HG03095 (cell line): ENCODE data around the gene FOXP3.
A peak's percentile ranks its signal among the peaks of the same experiment; 100 is the strongest.
"Not testable (repeated sequence)": the region's sequence is repeated elsewhere in the genome, so short reads cannot be mapped to it uniquely, and the experiment has no call there.

Experiments
- ATAC-seq: cut with Tn5 transposase; IDR thresholded peaks from one replicate; pipeline ENCODE4 v1.9.1; 2021; ENCODE audit warnings: moderate library complexity; ENCODE audit not compliant: unreplicated experiment

The FOXP3 gene

GRCh38 chrX:49264460-49264859, at the start of gene FOXP3:
TSS of gene FOXP3 (minus strand) at chrX:49264710. CDS start at chrX:49258505, 6,205 bp downstream.
- ATAC-seq: no peak

DNA sequence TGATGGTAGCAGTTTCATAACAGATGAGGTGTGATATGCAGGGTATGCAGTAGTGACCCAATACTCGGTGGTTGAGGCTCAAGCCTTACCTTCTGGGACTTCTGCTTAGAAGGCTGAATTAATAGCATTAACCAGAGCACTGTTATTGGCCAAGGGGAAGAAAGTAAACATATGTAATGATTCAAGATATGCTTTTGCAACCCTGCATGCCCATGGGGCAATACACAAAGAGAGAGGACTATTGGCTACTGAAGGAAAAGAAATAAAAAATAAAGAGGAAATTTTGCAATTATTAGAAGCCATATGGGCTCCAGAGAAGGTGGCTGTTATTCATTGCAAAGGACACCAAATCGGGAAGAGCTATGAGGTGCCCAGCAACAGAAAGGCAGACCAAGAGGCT, 47.7 kb upstream of the FOXP3 start:
- no peak for ATAC-seq

- ATAC-seq: no peak
Measured at GRCh38 chrX:49310371-49310770, 45.9 kb upstream of the FOXP3 start.

DNA sequence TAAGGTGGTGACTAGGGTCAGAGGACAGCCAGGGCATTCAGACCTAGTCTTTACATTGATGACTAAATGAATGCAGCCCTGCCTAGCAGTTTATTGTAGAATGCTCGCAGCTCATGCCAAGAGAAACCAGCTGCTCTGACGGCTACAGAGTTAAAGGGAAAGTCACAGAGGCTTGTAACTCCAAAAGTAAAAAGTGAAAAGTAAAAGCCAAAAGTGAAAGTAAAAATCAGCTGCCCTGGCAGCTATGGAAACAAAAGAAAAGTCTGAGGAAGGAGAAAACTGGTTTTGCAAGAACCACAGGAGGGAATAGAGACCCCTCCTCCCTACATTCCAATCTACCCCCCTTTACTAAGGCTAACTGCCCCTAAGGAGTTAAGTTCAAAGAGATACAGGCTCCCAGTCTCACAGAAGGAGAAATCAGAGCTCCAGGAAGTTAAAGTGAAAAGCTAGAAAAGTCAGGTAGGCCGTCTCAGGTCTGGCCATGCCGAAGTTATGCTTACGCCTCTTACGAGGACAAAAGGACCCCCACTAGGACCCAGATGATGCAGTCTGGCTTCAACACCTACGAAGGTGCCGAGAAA, 45.0 kb upstream of the FOXP3 start:
- no peak for ATAC-seq

GRCh38 chrX:49308604-49309269, 44.2 kb upstream of the FOXP3 start:
- no peak for ATAC-seq

GRCh38 chrX:49307775-49308174, 43.3 kb upstream of the FOXP3 start:
- ATAC-seq: not testable (repeated sequence)

DNA sequence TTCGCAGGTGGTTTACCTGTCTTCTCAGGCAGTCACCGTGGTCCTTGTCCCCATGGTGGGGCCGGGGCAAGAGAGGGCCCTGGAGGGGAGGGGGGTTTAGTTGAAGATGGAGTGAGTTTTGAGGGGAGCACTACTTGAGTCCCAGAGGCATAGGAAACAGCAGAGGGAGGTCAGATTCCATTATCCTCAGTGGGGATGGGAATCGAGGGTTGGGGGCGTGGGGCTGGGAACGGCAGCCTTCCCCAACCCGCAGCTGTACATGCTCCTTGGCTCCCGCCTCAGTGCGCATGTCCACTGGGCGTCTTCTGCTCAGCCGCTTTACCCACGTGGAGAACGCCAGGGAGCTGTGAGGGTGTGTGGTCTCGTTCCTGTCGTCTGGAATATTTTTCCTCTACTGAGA, 38.8 kb upstream of the FOXP3 start, which contains the start of gene GAGE10:
TSS of gene GAGE10 (plus strand) at position 301 of the 400 bp plus-strand sequence. CDS start 1,214 bp downstream, outside the sequence.
- ATAC-seq: no peak

DNA sequence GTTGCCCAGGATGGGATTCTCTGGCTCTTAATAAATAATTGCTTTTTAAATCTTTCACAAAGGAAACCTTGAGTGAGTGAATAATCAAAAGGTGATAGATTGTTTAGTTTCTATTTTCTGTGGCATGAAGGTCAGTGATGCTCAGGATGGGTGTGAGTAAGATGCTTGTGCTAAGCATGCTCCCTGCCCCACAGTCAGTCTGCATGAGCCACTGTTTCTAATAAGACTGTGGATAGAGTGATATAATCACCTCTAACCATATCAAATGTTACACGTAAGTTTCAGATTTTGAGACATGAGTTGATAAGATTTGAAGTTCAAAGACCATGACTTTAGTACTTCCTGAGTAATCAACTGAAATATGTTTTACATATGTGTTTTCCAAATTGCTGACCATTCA, 36.2 kb upstream of the FOXP3 start:
- no peak for ATAC-seq

- ATAC-seq: not testable (repeated sequence)
Measured at GRCh38 chrX:49299293-49299692, 34.8 kb upstream of the FOXP3 start.

- no peak for ATAC-seq
Measured at GRCh38 chrX:49292400-49293362, 28.2 kb upstream of the FOXP3 start.

DNA sequence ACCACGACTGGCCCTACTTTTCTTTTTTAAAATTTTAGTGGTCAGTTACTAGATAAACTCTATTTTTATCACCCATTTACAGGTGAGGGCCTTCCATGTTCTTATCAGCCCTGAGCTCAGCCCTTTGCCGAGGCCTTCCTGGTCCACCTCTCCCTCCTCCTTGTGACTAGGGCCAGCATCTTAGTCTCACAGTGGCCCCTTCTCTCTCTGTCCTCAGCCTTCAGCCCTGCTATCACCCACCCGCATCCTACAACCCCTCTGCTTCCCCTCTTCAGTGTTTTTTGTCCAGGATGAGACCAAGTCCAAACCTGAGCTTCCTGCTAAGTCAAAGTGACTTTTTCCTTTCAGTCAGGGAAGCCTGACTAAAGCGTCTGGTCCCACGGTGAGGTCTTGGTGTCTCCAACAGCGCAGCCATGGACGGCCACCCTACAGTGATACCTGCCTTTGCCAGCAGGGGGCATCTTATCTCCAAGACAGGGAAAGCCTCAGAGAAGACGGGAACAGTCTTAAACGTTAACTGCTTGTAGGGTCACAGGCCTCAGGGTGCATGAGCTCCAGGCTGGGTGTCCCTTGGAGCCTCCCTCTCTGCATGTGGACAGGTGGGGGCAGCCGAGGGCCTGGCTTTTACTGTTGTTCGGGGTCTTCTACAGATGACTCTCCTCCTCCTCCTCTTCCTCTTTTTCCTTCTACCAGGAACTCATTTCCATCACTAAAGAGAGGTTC, 27.3 kb upstream of the FOXP3 start:
- peak; percentile 66 for ATAC-seq

DNA sequence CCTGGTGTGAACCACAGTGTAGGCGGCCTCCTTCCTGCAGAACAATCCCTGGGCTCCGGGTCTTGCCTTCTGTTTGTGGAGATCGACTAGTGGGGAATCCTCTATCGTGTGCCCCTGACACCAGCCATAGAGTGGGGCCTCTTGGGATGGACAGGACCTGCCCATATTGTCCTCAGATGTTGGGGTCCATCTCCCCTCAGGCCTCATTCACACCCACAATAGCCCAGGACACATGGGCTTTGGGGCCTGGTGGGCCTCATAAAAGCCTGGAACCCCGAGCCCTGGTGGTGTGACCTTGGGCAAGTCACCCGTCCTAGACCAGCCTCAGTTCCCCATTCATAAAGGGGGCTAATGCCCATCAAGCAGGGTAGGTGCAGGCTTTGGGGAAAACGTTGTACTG, 25.7 kb upstream of the FOXP3 start:
- no peak for ATAC-seq

GRCh38 chrX:49287665-49288064, 23.2 kb upstream of the FOXP3 start:
- no peak for ATAC-seq

DNA sequence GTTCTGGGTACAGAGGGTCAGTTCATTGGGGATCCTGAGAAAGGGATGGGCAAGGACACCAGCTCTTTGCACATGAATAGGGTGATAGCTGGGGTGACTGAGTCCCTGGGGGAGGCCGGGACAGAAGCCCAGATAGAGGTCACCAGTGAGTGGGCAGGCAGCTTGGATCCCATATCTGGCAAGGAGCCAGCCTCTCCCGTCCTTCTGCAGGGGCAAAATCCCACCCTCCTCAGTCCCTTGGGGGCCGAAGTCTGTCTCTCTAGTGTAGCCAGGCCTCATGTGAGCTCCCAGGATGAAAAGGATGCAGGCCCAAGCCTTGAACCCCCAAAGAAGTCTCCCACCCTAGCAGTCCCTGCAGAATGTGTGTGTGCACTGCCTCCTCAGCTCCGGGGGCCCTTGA, 22.1 kb upstream of the FOXP3 start:
- ATAC-seq: no peak

DNA sequence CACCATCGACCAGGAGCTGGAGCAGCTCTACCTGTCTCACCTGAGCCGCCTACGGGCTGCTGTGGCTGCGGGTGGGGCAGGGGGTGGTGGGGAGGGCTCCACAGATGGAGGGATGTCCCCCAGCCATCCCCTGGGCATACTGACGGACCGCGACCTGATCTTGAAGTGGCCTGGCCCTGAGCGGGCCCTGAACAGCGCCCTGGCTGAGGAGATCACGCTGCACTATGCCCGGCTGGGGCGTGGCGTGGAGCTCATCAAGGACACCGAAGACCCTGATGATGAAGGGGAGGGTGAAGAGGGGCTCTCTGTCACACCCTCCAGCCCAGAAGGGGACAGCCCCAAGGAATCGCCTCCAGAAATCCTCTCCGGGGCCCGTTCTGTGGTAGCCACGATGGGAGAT, 21.6 kb upstream of the FOXP3 start:
- ATAC-seq: no peak

- ATAC-seq: no peak
Measured at GRCh38 chrX:49284212-49284611, 19.7 kb upstream of the FOXP3 start.

DNA sequence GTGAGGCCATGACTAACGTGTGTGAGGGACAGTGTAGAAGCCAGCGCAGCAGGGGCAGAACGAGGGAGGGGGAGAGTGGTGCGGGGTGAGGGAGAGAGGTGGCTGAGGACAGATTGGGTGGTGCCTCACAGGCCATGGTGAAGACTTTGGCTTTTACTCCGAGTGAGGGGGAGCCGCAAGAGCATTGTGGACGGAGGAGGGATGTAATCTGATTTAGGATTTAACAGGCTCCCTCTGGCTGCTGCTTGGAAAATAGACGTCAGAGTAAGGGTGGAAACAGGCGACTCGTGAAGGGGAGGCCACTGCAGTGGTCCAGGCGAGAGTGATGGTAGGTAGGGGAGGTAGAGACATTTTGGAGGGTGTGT, 18.1 kb upstream of the FOXP3 start:
- no peak for ATAC-seq

- no peak for ATAC-seq
Measured at GRCh38 chrX:49278081-49278480, 13.6 kb upstream of the FOXP3 start.

DNA sequence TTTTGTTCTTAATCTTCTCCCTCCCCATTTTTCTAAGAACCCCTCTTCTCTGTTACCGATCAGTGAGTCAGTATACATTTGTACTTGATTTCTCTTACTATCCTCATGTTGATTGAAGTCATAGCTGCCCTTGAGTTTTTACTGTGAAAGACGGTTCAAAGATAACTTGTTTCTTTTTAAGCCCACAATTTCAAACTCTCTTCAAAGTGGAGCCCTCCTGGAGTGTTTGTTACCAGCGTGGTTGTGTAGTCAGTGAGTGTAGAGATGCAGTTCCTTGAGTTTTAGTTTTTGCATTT, 13.0 kb upstream of the FOXP3 start:
- no peak for ATAC-seq

DNA sequence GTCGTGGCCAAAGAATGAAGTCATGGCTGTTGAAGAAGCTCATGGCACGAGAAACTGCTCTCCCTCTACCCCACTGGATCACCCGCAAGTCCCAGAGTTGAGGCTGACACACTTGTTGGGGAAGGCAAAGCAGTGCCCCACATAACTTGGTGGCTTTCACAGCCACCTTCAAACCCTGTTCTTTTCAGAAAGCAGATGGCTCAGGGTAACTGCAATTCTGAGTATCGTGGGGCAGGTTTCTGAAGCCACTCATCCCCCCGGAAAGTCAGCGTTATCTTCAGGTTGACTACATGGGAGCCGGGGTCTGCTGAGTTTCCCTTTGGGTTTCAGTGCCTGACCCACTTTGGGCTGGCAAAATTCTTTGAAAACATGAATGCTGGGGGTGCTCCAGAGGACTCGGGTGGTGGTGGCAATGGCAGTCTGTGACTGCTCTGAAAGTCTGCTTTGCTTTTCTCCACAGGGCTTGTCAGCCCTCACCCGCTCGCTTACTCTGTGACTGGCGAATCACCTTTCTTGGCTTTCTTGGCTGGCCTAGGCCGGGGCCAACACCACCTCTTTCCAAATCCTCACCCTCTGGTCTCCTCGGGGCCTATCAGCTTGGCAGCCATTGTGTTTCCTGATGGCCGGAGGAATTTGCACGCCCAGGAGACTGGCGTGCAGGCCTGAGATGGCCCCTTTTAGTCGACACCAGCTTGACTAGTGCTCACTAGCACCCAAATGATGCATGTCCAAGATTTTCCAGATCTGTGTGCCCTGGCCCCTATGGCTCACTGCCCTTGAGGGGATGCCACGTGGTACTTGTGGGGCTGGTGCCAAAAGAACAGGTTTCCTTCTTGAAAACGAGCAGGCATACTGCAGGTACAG, 12.4 kb upstream of the FOXP3 start:
- no peak for ATAC-seq
